Measurements from ENCODE around the gene SST. TPM values are rescaled to one million over a fixed set of nuclear protein-coding genes. Genes with fewer than 3 reads are reported as not detected.

Gene SST
- polyA plus RNA-seq, 10 donors = 0.36 to 3.1 TPM; not detected in 8

DNA sequence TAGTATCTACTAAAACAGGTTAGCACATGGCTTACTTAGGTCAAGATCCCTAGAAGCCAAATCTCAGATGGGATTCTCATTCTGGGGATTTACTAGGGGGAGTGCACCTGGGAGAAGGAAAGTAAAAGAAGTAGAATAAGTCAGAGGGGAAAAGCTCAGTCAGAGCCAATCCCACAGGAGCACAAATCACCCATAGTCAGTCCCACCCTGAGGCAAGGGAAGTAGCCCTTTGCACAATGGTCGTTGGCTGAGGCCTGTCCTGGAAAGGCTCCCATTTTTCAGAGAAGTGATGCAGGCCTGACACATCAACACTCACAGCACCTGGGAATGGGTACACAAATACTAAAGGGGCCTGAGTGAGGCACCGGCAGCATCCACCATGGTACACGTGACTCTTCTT, 39.8 kb downstream of the SST start:
- DNase-seq = no peak

DNA sequence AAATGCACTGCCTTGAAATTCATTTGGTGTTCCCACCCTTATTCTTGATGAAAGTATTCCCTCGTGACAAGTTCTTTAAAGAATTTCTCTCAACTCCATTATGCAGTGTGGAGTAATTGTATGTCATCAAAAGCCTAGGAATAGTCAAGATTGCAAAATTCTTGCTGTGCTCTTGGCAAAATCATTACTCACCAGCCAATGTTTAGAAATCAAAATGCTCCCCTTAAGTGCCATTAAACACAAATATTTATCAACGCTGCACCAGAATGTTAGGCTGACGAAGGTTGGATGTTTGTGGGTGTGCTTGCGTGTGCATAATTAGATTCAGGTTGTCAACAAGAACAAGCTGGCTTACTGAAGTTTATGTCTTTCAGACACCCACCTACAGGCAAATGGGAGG, 40.5 kb downstream of the SST start:
- DNase-seq = no peak

DNA sequence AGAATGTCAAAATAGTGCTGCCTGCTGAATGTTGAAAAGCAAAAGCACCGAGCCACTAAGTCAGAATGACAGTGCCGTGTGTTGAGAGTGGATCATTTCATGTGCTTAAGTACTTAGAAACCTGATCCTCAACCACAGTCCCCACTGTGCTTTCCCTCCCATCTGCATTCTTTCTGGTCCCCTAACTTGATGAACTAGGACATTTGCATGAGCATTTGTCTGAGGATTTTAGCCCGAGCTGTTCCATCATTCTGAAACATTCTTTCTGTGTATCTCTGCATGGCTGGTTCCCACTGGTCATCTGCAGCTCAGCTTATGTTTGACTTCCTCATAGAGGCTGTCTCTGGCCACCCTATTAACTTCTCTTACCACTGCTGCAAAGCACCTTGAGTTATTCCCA, 42.0 kb downstream of the SST start:
- DNase-seq = peak in 1 of 3 donors; percentile 4

DNA sequence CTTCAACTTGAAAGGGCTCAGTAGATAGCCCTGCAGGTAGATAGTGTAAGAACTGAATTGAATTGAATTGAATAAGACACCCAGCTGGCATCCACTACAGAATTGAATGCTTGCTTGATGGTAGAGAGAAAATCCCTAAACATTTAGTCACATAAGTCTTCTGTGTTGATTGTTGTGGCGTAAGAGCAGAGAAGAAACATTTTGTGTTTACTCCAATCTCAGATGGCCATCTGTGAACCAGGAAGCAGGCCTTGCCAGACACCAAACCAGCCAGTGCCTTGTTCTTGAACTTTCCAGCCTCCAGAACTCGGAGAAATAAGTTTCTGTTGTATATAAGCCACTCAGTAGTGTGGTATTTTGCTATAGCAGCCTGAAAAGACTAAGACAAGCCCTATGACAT, 43.6 kb downstream of the SST start:
- no peak for DNase-seq

DNA sequence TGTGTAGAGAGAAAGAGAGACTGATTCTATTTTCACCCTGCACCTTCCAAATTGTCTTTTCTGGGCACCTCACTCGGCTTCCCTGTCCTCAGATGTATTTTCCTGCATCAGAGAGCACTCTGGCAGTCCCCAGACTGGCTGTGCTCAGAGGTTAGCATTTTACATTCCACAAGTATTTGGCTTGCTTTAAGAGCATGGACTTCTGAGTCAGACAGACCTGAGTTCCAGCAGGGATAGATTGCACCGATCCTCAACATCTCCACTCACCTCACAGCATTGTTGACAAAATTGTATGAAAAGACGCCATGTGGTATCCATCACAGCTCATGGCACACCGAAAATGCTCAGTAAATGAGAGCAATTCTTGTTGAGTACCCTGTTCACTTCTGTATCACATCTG, 45.6 kb downstream of the SST start:
- DNase-seq = no peak

DNA sequence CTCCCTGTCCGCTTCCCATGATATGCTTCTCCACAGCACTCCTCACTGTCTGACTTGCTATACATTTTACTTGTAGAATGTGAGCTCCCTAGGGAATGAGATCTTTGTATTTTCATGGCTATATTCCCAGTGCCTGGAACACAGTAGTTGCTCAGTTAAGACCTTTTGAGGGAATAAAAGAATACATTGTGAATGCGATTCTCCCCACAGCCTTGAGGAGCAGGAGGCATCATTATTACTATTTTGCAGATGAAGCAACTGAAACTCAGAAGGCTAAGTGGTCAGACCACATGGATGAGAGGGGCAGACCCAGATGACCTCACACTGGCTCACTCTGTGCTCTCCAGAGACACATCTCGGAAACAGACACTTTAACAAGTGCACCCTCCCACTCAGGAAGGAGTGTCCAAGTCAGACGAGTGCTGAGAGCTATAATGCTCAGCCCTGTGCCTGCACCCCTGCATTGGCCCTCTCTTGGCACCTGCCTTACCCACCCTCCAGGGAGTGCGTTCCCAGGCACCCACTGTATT, 46.8 kb downstream of the SST start:
- no peak for DNase-seq

DNA sequence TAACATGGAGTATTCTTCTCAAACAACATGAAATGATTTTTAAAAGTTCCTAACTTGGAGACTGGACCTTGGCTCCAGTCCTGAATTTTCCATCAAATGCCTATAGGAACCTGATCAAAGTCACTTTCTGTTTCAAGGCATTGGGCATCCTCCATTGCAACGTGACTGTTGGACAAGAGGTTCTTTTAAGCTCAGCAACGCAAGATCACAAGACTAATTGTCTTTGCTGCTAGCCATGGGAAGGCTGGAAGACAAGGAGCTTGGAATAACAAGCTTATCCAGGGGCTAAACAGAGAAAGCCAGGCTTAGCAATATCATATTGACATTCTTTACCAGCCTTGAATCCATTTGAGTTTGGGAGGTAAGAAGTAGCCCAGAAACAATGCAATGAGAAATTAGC, 48.3 kb downstream of the SST start:
- no peak for DNase-seq

DNA sequence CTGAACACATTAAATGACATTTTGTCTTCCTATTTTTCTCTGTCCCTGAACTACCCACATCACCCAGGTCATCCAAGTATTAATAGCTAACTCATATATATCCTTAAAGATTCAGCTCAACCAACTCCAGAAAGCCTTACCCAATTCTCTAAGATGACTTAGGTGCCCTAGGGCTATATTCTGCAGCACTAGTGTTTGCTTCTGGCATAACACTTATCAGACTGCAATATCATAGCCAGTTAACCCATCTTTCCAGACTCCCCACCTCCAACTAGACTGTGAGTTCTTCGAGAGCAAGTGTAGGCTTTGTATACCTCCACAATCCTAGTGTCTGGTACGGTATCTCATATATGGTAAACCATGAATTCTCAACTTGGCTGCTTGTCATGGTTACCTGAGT, 50.7 kb downstream of the SST start:
- no peak for DNase-seq

Other genes with a start within 250 kb of the SST start
- not detected for gene RTP2, start 32.2 kb upstream of the SST start, polyA plus RNA-seq (ENCODE audit: insufficient read length in 10 of 10)
- 10 to 100 TPM; 14.2 to 31.1 (median 21.0) TPM for gene BCL6, start 75.1 kb upstream of the SST start, polyA plus RNA-seq (ENCODE audit: insufficient read length in 10 of 10)